DOHH2 (cell line): ENCODE data around the gene BTBD10.

Experiments used
- H3F3A ChIP-seq: fragments of 200-600 bp; sonication (generic), shearing (Covaris generic); 2 replicates; pipeline ENCODE4 v1.6.0; 2016; ENCODE audit warnings: antibody characterized with exemption, mild to moderate bottlenecking; ENCODE audit not compliant: control insufficient read depth, insufficient read depth
- H3K27ac ChIP-seq: fragments of 200-600 bp; sonication (generic); 2 replicates; pipeline ENCODE4 v1.5.1; 2014; ENCODE audit warnings: low read depth, mild to moderate bottlenecking, low read length, moderate library complexity
- H3K27me3 ChIP-seq: fragments of 200-600 bp; sonication (generic); 2 replicates; pipeline ENCODE4 v1.6.1; 2014; ENCODE audit warnings: mild to moderate bottlenecking, low read length, mixed read lengths; ENCODE audit not compliant: control insufficient read depth
- H3K36me3 ChIP-seq: fragments of 200-600 bp; sonication (generic); 2 replicates; pipeline ENCODE4 v1.6.1; 2014; ENCODE audit warnings: mild to moderate bottlenecking, low read length, moderate library complexity, mixed read lengths; ENCODE audit not compliant: control insufficient read depth
- H3K4me1 ChIP-seq: fragments of 200-600 bp; sonication (generic); 2 replicates; pipeline ENCODE4 v1.6.1; 2014; ENCODE audit warnings: mild to moderate bottlenecking, low read length, mixed read lengths; ENCODE audit not compliant: control insufficient read depth
- H3K4me2 ChIP-seq: fragments of 200-600 bp; sonication (generic); 2 replicates; pipeline ENCODE4 v1.6.0; 2014; ENCODE audit warnings: mild to moderate bottlenecking, low read length, moderate library complexity
- H3K4me3 ChIP-seq: fragments of 200-600 bp; sonication (generic); 2 replicates; pipeline ENCODE4 v1.5.1; 2014; ENCODE audit warnings: mild to moderate bottlenecking, low read length, mixed read lengths
- H3K79me2 ChIP-seq: fragments of 200-600 bp; sonication (generic); 2 replicates; pipeline ENCODE4 v1.6.1; 2014; ENCODE audit warnings: mild to moderate bottlenecking, low read length, mixed read lengths; ENCODE audit not compliant: control insufficient read depth
- H3K9me2 ChIP-seq: fragments of 200-600 bp; sonication (generic); replicated peaks from 2 replicates; pipeline ENCODE4 v1.6.1; 2014; ENCODE audit warnings: mild to moderate bottlenecking, low read length, mixed read lengths; ENCODE audit not compliant: control insufficient read depth
- H3K9me3 ChIP-seq: fragments of 200-600 bp; sonication (generic); 2 replicates; pipeline ENCODE4 v1.6.1; 2014; ENCODE audit warnings: antibody characterized with exemption, low read length, mixed read lengths; ENCODE audit not compliant: control insufficient read depth, insufficient read depth
- H4K20me1 ChIP-seq: fragments of 200-600 bp; sonication (generic); 2 replicates; pipeline ENCODE4 v1.6.0; 2014; ENCODE audit warnings: low read depth, mild to moderate bottlenecking, antibody characterized with exemption, low read length, moderate library complexity; ENCODE audit not compliant: control insufficient read depth, insufficient read depth
- CTCF ChIP-seq: fragments of 200-600 bp; sonication (generic); IDR thresholded peaks from one replicate; pipeline ENCODE4 v1.5.1; 2014; ENCODE audit warnings: antibody characterized with exemption, mild to moderate bottlenecking, low read depth, low read length; ENCODE audit not compliant: poor library complexity, severe bottlenecking
- EZH2phosphoT487 ChIP-seq: fragments of 200-600 bp; sonication (generic); IDR thresholded peaks from 2 replicates; pipeline ENCODE4 v1.6.1; 2017; ENCODE audit warnings: borderline replicate concordance, mild to moderate bottlenecking, antibody characterized with exemption, low read length, moderate library complexity, mixed read lengths

BTBD10 gene

GRCh38 chr11:13376402-13376801 is 86.6 kb downstream of the BTBD10 start:
- Histone ChIP-seq H3K27ac (no peak overlapping the region), H3K9me3 (no peaks in the 10 kb centered on the region), H3K27me3 (no peaks in the 10 kb centered on the region), H3K36me3 (no peaks in the 10 kb centered on the region), H3K79me2 (no peaks in the 10 kb centered on the region), H3F3A (no peaks in the 10 kb centered on the region), H4K20me1 (no peaks in the 10 kb centered on the region), H3K4me3 (no peak overlapping the region), H3K9me2 (no peaks in the 10 kb centered on the region), H3K4me2 (no peak overlapping the region), H3K4me1 (no peaks in the 10 kb centered on the region)
- no peak for TF ChIP-seq CTCF

- no peaks in the 10 kb centered on the region for H3K9me2 ChIP-seq
- no peaks in the 10 kb centered on the region for H3F3A ChIP-seq
- no peaks in the 10 kb centered on the region for H3K36me3 ChIP-seq
- H3K4me3 ChIP-seq: no peak overlapping the region
- H3K27me3 ChIP-seq: no peaks in the 10 kb centered on the region
- no peaks in the 10 kb centered on the region for H4K20me1 ChIP-seq
- H3K4me1 ChIP-seq: no peaks in the 10 kb centered on the region
- TF ChIP-seq EZH2phosphoT487: no peak
- TF ChIP-seq CTCF: no peak
- H3K79me2 ChIP-seq: no peaks in the 10 kb centered on the region
- H3K4me2 ChIP-seq: no peak overlapping the region
- no peaks in the 10 kb centered on the region for H3K9me3 ChIP-seq
- H3K27ac ChIP-seq: no peak overlapping the region
Measured at GRCh38 chr11:13375798-13376197, 87.2 kb downstream of the BTBD10 start.

- H3K36me3 ChIP-seq: no peaks in the 10 kb centered on the region
- no peaks in the 10 kb centered on the region for H3K9me3 ChIP-seq
- H3K27ac ChIP-seq: no peak overlapping the region
- H3K79me2 ChIP-seq: no peaks in the 10 kb centered on the region
- H3F3A ChIP-seq: no peaks in the 10 kb centered on the region
- no peaks in the 10 kb centered on the region for H3K27me3 ChIP-seq
- no peak overlapping the region for H3K4me2 ChIP-seq
- TF ChIP-seq CTCF: no peak
- no peak for TF ChIP-seq EZH2phosphoT487
- no peaks in the 10 kb centered on the region for H3K4me1 ChIP-seq
- no peak overlapping the region for H3K4me3 ChIP-seq
- H3K9me2 ChIP-seq: no peaks in the 10 kb centered on the region
- H4K20me1 ChIP-seq: no peaks in the 10 kb centered on the region
Measured at GRCh38 chr11:13373216-13373615, 89.8 kb downstream of the BTBD10 start.

- Histone ChIP-seq H3K36me3 (no peaks in the 10 kb centered on the region), H3K4me2 (no peak overlapping the region), H3F3A (no peaks in the 10 kb centered on the region)
Measured at GRCh38 chr11:13368041-13368446, 95.0 kb downstream of the BTBD10 start.

More at GRCh38 chr11:13368041-13368446, 95.0 kb downstream of the BTBD10 start:
- H3K4me1 ChIP-seq: no peaks in the 10 kb centered on the region
- H3K9me2 ChIP-seq: no peaks in the 10 kb centered on the region
- no peak overlapping the region for H3K4me3 ChIP-seq
- TF ChIP-seq EZH2phosphoT487: no peak
- no peak overlapping the region for H3K27ac ChIP-seq
- peaks cover 12% of the 10 kb centered on the region for H3K27me3 ChIP-seq
- H3K79me2 ChIP-seq: no peaks in the 10 kb centered on the region
- no peaks in the 10 kb centered on the region for H3K9me3 ChIP-seq
- no peaks in the 10 kb centered on the region for H4K20me1 ChIP-seq
